GM18526 (cell line): ENCODE measurements around the gene NLGN1.

Experiments used
- POLR2A ChIP-seq: IDR thresholded peaks from 3 replicates; pipeline ENCODE4 v1.6.1; 2011; ENCODE audit not compliant: insufficient read length; ENCODE audit errors: extremely low read depth

Gene NLGN1

GRCh38 chr3:174330303-174330702 is 932.8 kb downstream of the NLGN1 start:
- TF ChIP-seq POLR2A, result no peak

DNA sequence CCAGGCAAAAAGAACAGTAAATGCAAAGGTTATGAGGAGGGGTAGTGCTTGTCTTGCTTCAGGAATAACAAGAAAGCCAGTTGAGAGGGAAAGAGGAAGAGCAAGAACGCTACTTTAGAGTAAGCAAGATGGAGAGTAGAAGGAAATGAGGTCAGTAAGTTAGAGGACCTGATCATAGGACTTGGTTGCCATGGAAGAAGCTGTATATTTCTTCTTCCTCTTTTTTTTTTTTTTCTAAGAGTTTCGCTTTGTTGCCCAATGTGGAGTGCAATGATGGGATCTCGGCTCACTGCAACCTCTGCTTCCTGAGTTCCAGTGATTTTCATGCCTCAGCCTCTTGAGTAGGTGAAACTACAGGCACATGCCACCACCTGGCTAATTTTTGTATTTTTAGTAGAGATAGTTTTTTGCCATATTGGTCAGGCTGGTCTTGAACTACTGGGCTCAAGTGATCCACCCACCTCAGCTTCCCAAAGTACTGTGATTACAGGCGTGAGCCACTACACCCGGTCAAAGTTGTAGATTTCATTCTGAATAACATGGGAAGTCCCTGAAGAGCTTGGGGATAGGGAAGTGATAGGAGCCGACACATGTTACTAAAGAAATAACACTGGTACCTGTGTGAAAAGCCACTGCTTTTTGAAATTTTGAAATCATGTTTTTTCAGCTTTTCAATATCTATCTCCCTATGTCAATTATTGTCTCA is 933.7 kb downstream of the NLGN1 start:
- no peak for TF ChIP-seq POLR2A

DNA sequence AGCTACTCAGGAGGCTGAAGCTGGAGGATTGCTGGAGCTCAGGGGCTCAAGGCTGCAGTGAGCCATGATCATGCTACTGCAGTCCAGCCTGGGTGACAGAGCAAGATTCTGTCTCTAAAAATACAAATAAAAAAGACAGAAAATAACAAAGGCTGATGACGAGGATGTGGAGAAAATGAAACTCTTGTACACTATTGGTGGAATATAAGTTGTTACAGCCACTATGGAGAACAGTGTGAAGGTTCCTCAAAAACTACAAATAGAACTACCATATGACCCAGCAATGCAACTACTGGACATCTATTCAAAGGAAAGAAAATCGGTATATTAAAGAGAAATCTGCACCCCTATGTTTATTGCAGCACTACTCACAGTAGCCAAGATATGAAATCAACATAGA is 934.8 kb downstream of the NLGN1 start:
- TF ChIP-seq POLR2A, result no peak

DNA sequence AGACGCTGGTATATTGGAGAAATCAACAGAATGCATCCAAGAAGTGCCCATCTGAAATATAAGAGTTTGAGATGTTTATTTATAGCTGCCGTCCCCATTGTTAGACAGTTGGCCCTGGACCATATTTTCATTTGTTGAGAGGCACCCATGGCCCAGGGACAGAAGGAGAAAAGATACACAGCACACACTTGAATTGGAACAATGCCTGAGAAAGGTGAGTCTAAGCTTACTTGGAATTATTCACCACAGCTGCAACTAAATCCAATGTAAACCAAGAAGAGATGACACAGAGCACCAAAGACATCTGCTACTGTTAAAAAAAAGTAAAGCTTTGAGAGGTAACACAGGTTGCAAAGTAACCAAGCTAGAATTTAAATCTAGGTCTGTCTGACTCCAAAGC is 936.1 kb downstream of the NLGN1 start:
- TF ChIP-seq POLR2A, result no peak

- no peak for TF ChIP-seq POLR2A
Observed at GRCh38 chr3:174334111-174334510, 936.6 kb downstream of the NLGN1 start.

DNA sequence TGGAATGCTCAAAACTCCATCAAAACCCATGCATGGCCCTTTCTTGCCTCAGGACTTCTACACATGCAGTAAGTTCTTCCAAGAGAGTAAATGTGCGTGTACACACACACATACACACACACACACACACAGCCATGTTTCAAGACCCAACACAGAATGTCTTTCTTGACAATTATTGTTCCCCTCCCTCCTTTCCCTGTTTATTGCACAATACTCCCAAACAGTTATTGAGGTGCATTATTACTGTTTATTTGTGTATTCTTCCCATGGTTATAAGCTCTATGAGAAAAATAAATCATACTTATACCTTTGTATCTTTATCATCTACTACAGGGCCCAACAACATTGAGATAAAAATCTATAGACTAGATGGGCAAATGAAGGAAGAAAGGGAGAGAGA is 937.8 kb downstream of the NLGN1 start:
- TF ChIP-seq POLR2A, result no peak

DNA sequence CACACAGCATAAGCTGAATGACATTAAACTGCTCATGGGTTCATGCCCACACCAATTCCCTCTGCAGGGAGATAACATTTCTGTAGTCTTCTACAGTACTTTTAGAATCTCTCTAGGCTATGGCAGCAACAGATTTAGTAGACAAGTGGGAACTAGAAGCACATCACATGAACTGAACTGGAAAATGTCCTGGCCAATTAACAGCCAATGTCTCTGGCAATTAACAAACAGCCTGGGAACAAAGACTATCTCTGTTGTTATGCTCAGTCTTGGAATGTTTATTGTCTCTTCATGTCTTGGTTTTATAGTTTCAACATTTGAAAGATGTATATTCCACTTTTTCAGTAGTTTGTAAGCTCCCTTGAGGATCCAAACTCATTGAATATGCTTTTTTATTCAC is 938.4 kb downstream of the NLGN1 start:
- TF ChIP-seq POLR2A, result no peak
